ENCODE data around the gene SPDEF.

DNA sequence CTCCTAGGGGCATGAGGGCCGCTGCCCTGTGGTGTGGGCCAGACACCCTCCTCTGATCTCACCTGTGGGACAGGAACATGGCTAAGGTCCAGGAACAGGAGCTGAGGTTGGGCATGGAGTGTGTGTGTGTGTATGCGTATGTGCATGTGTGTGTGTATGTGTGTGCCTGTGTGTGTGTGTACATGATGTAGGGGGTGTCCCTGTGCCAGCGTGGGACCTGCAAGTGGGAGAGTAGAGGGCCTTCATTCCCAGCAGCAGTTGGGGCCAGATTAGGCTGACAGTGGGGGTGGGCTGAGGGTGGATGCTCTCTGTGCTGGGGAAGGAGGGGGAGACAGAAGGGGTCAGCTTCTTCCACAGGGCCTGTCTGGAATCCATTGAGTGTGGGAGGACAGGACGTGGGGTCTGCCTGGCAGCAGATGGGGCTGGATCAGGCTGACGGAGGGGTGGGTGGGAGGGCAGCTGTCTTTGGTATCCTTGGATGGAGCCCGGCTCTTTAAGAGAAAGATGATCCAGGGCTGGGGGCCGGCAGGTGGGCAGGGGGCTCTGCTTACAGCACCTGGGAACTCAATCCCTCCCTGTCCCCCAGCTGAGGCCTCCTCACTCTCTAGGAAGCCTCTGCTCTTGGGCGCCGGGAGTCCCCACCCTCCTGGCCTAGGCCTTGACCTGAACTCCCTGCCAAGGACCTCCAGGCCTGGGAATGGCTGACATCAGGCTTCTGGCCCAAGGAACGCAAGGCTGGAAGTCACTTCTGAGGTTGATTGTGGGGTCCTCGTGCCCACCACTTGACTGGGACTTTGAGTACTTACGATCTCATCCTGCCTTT lies 44.0 kb downstream of the SPDEF start:
- TF ChIP-seq RELA (IDR thresholded peaks at IDR 0.05; ENCODE audit: borderline replicate concordance, partially characterized antibody) = no peak
- TF ChIP-seq, protein P1, sequence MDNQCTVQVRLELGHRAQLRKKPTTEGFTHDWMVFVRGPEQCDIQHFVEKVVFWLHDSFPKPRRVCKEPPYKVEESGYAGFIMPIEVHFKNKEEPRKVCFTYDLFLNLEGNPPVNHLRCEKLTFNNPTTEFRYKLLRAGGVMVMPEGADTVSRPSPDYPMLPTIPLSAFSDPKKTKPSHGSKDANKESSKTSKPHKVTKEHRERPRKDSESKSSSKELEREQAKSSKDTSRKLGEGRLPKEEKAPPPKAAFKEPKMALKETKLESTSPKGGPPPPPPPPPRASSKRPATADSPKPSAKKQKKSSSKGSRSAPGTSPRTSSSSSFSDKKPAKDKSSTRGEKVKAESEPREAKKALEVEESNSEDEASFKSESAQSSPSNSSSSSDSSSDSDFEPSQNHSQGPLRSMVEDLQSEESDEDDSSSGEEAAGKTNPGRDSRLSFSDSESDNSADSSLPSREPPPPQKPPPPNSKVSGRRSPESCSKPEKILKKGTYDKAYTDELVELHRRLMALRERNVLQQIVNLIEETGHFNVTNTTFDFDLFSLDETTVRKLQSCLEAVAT (IDR thresholded peaks at IDR 0.05) = no peak

All from GM12878 (cell line).